Fibroblast of lung (primary cell): Measurements from ENCODE around the gene ZNHIT6.

Source experiments
- EZH2 ChIP-seq: IDR thresholded peaks from 2 replicates; pipeline ENCODE4 v1.5.1; 2012; ENCODE audit warnings: low read length, control low read depth, mild to moderate bottlenecking; ENCODE audit errors: missing control alignments
- TF ChIP-seq, protein P1 (sequence below), 2 donors: IDR thresholded peaks in 1 of 2; conservative IDR thresholded peaks in 1 of 2; 1 replicate in 1 of 2; 2 replicates in 1 of 2; pipeline ENCODE4 v1.5.1; 2011 to 2012; ENCODE audit warnings: low read length in 2 of 2, control low read depth in 1 of 2, inconsistent platforms in 1 of 2, low read depth in 1 of 2, mild to moderate bottlenecking in 1 of 2

GRCh38 chr1:85603086-85603880, 105.0 kb downstream of the ZNHIT6 start:
- TF ChIP-seq, protein P1, sequence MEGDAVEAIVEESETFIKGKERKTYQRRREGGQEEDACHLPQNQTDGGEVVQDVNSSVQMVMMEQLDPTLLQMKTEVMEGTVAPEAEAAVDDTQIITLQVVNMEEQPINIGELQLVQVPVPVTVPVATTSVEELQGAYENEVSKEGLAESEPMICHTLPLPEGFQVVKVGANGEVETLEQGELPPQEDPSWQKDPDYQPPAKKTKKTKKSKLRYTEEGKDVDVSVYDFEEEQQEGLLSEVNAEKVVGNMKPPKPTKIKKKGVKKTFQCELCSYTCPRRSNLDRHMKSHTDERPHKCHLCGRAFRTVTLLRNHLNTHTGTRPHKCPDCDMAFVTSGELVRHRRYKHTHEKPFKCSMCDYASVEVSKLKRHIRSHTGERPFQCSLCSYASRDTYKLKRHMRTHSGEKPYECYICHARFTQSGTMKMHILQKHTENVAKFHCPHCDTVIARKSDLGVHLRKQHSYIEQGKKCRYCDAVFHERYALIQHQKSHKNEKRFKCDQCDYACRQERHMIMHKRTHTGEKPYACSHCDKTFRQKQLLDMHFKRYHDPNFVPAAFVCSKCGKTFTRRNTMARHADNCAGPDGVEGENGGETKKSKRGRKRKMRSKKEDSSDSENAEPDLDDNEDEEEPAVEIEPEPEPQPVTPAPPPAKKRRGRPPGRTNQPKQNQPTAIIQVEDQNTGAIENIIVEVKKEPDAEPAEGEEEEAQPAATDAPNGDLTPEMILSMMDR (conservative IDR thresholded peaks at IDR 0.05 in 1 of 2, IDR thresholded peaks at IDR 0.05 in 1 of 2; ENCODE audit: low read depth in 1 of 2, low read length in 2 of 2), result no peak
- TF ChIP-seq EZH2, result no peak
